ENCODE results near the gene DDX41. TPM values are rescaled to one million over a fixed set of nuclear protein-coding genes. Genes with fewer than 3 reads are reported as not detected.
A peak's percentile ranks its signal among the peaks of the same experiment; 100 is the strongest.

The DDX41 gene
- total and polyA plus RNA-seq, 2 experiments from 2014 or later = 67.9 to 117 TPM

- H3K9ac ChIP-seq = no peak overlapping the region
- peaks cover 56% of the 10 kb centered on the region for H3F3A ChIP-seq (ENCODE audit: insufficient read depth)
- 78 to 82% methylated on average over 11 of the region's 11 CpGs for WGBS, 2 experiments (ENCODE audit: low coverage in 1 of 2, low lambda C conversion rate in 2 of 2, missing lambda C conversion rate in 2 of 2)
- no peak overlapping the region for H3K4me3 ChIP-seq
- H4K20me1 ChIP-seq (ENCODE audit: insufficient read depth) = no peaks in the 10 kb centered on the region
- no peak overlapping the region for H2AFZ ChIP-seq
- no peaks in the 10 kb centered on the region for H3K27me3 ChIP-seq (replicated peaks; ENCODE audit: insufficient read depth)
- H3K4me2 ChIP-seq (ENCODE audit: unreplicated experiment) = no peak overlapping the region
- H3K27ac ChIP-seq = no peak overlapping the region
- DNase-seq = peak; percentile 50
- H3K9me3 ChIP-seq (ENCODE audit: low read depth) = no peaks in the 10 kb centered on the region
- H3K4me1 ChIP-seq (ENCODE audit: insufficient read depth) = peaks cover 33% of the 10 kb centered on the region
- TF ChIP-seq EZH2phosphoT487 (IDR thresholded peaks at IDR 0.05; ENCODE audit: insufficient read depth, low read depth) = no peak
- no peak for TF ChIP-seq EZH2 (IDR thresholded peaks at IDR 0.05; ENCODE audit: insufficient read depth, poor library complexity, severe bottlenecking)
- in situ Hi-C loops (cut with MboI) = no loop called here
- peaks cover 21% of the 10 kb centered on the region for H3K79me2 ChIP-seq (ENCODE audit: insufficient read depth)
- H3K9me2 ChIP-seq (ENCODE audit: insufficient read depth) = no peaks in the 10 kb centered on the region
- no peaks in the 10 kb centered on the region for H3K36me3 ChIP-seq (ENCODE audit: low read depth)
Observed at GRCh38 chr5:177475563-177476427, 41.0 kb downstream of the DDX41 start.

DNA sequence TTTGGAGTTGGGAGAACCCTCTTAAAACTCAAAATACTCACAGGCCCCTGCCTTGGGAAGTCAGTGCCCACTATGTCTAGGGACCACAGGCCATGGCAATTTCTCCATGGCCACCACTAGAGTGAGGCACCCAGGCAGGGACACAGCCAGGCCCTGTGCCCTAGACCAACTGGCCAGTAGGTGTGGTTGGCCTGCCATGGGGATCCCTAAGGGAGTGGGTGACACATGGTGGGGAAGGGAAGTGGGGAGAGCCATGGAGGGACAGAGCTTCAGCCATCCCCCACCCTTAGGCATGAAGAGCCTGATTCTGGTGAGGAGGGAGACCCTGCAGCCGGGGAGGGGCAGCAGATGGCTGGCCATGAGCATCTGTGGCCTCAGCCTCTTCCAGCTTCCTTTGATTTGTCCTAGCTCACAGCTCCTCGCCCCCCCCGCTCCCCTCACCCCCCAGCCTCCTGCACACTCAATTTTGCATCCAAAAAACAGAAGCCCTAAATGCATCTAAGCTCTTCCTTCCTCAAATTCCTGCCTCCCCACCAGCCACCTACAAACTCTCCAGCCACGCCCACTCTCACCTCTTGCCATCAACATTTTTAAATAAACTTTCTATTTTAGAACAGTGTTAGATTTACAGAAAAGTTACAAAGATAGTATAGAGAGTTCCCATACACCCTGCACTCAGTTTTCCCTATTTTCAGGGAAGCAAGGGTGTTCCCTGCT is 41.8 kb downstream of the DDX41 start:
- peaks cover 29% of the 10 kb centered on the region for H3K79me2 ChIP-seq (ENCODE audit: insufficient read depth)
- no peaks in the 10 kb centered on the region for H4K20me1 ChIP-seq (ENCODE audit: insufficient read depth)
- peak; percentile 35 for DNase-seq
- H3F3A ChIP-seq (ENCODE audit: insufficient read depth) = peaks cover 59% of the 10 kb centered on the region
- TF ChIP-seq EZH2 (IDR thresholded peaks at IDR 0.05; ENCODE audit: insufficient read depth, poor library complexity, severe bottlenecking) = no peak
- no peak for TF ChIP-seq EZH2phosphoT487 (IDR thresholded peaks at IDR 0.05; ENCODE audit: insufficient read depth, low read depth)
- H3K4me1 ChIP-seq (ENCODE audit: insufficient read depth) = peaks cover 35% of the 10 kb centered on the region
- no peak overlapping the region for H3K9ac ChIP-seq
- H3K4me3 ChIP-seq = no peak overlapping the region
- H3K27ac ChIP-seq = no peak overlapping the region
- H2AFZ ChIP-seq = no peak overlapping the region
- no peaks in the 10 kb centered on the region for H3K9me3 ChIP-seq (ENCODE audit: low read depth)
- no peak overlapping the region for H3K4me2 ChIP-seq (ENCODE audit: unreplicated experiment)
- WGBS, 2 experiments (ENCODE audit: low coverage in 1 of 2, low lambda C conversion rate in 2 of 2, missing lambda C conversion rate in 2 of 2) = 75 to 94% methylated on average over 3 to 4 of the region's 4 CpGs
- no peaks in the 10 kb centered on the region for H3K36me3 ChIP-seq (ENCODE audit: low read depth)
- in situ Hi-C loops (cut with MboI) = no loop called here
- no peaks in the 10 kb centered on the region for H3K9me2 ChIP-seq (ENCODE audit: insufficient read depth)
- no peaks in the 10 kb centered on the region for H3K27me3 ChIP-seq (replicated peaks; ENCODE audit: insufficient read depth)

DNA sequence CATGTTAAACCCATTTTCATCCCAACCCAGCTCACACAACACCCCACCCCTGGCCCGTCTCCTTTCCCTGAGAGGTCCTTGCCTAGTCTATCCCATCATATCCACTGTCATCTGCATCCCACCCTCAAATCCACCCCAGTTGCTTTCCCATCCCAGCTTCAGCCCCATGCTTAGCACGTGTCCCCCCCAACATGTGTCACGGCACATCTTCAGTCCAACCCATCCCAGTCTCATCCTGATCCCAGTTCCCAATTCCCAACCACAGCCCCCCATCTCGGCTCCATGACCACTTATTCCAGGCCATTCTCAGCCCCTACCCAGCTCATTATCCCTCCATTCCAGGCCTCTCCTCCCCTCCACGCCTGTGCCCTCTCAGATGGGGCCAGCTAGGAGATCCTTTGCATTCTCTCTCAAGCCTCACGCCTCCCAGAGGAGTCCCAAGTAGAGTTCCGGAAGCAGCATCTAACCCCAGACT is 42.7 kb downstream of the DDX41 start:
- Histone ChIP-seq H3K4me3 (no peak overlapping the region), H3K27ac (peak overlapping the region; percentile 14; the same call in 1 of the 2 replicates), H3K9ac (no peak overlapping the region), H3K79me2 (ENCODE audit: insufficient read depth) (peaks cover 39% of the 10 kb centered on the region), H3K9me3 (ENCODE audit: low read depth) (no peaks in the 10 kb centered on the region), H3K27me3 (replicated peaks; ENCODE audit: insufficient read depth) (no peaks in the 10 kb centered on the region), H3K36me3 (ENCODE audit: low read depth) (no peaks in the 10 kb centered on the region), H4K20me1 (ENCODE audit: insufficient read depth) (no peaks in the 10 kb centered on the region; the same call in 1 of the 2 replicates), H2AFZ (no peak overlapping the region), H3K9me2 (ENCODE audit: insufficient read depth) (no peaks in the 10 kb centered on the region), H3K4me2 (ENCODE audit: unreplicated experiment) (no peak overlapping the region), H3F3A (ENCODE audit: insufficient read depth) (peaks cover 54% of the 10 kb centered on the region), H3K4me1 (ENCODE audit: insufficient read depth) (peaks cover 35% of the 10 kb centered on the region)
- peak; percentile 38 for DNase-seq
- WGBS, 2 experiments (ENCODE audit: low coverage in 1 of 2, low lambda C conversion rate in 2 of 2, missing lambda C conversion rate in 2 of 2) = 37 to 47% methylated on average over 7 of the region's 7 CpGs
- TF ChIP-seq EZH2phosphoT487 (IDR thresholded peaks at IDR 0.05; ENCODE audit: insufficient read depth, low read depth) (no peak), EZH2 (IDR thresholded peaks at IDR 0.05; ENCODE audit: insufficient read depth, poor library complexity, severe bottlenecking) (no peak)
- in situ Hi-C loops (cut with MboI) = no loop called here

DNA sequence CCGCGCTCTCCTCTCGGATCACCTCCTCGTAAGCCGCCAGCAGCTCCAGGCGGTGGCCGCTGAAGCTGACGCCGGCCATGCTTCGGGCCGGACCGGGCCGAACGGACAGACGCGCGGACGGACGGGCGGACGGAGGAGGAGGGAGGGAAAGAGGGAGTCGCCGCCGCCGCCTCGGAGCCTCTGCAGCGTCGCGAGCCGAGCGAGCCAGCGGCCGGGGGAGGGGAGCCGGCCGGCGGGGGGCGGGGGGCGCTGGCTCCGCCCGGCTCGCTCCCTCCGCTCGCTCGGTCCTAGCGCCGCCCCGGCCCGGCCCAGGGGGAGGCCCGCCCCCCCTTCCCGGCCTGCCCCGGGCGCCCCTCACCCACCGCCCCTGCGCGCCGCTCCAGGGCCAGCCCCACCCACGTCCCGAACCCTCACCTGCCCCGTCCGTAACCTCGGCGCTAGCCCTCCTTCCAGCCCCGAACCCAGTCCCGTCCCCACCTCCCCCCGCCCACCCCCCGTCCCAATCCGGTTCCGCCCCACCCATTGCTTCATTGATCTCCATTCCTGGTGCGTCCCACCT is 43.2 kb downstream of the DDX41 start, which contains the start of gene DBN1:
TSS of gene DBN1 (minus strand) at position 192 of the 559 bp plus-strand sequence. CDS start at position 79, 113 bp downstream.
- H3K36me3 ChIP-seq (ENCODE audit: low read depth) = no peaks in the 10 kb centered on the region
- TF ChIP-seq EZH2phosphoT487 (IDR thresholded peaks at IDR 0.05; ENCODE audit: insufficient read depth, low read depth) (no peak), EZH2 (IDR thresholded peaks at IDR 0.05; ENCODE audit: insufficient read depth, poor library complexity, severe bottlenecking) (no peak)
- peak within 1 kb of the TSS; percentile 84 for H3K9ac ChIP-seq
- DNase-seq = peak; percentile 87
- 0 to 2% methylated on average over 1 to 28 of the region's 69 CpGs for WGBS, 2 experiments (ENCODE audit: low coverage in 1 of 2, low lambda C conversion rate in 2 of 2, missing lambda C conversion rate in 2 of 2)
- peaks cover 49% of the 10 kb centered on the region for H3F3A ChIP-seq (ENCODE audit: insufficient read depth)
- H3K9me3 ChIP-seq (ENCODE audit: low read depth) = no peaks in the 10 kb centered on the region
- no peak within 1 kb of the TSS for H2AFZ ChIP-seq
- in situ Hi-C loops (cut with MboI) = no loop called here
- no peaks in the 10 kb centered on the region for H3K9me2 ChIP-seq (ENCODE audit: insufficient read depth)
- peaks cover 44% of the 10 kb centered on the region for H3K79me2 ChIP-seq (ENCODE audit: insufficient read depth)
- no peaks in the 10 kb centered on the region for H3K27me3 ChIP-seq (replicated peaks; ENCODE audit: insufficient read depth)
- H3K4me2 ChIP-seq (ENCODE audit: unreplicated experiment) = peak within 1 kb of the TSS; percentile 96
- H3K4me1 ChIP-seq (ENCODE audit: insufficient read depth) = peaks cover 37% of the 10 kb centered on the region
- H3K27ac ChIP-seq = peak within 1 kb of the TSS; percentile 93
- peak within 1 kb of the TSS; percentile 82 for H3K4me3 ChIP-seq
- H4K20me1 ChIP-seq (ENCODE audit: insufficient read depth) = no peaks in the 10 kb centered on the region; the same call in 1 of the 2 replicates

Data from GM23248 (cell line).